HepG2 (cell line): Measurements from ENCODE around the gene BRCA1. TPM values are rescaled to one million over a fixed set of nuclear protein-coding genes. Genes with fewer than 3 reads are reported as not detected.

ENCODE experiments used
- ARID3A ChIP-seq: IDR thresholded peaks from 2 replicates; pipeline ENCODE4 v1.6.1; 2012; ENCODE audit warnings: low read depth, low read length, improper control_type of control experiment
- ETV5 ChIP-seq: IDR thresholded peaks from 2 replicates; pipeline ENCODE4 v1.6.1; 2018; ENCODE audit warnings: missing biosample characterization, missing genetic modification reagents, inconsistent platforms, borderline replicate concordance
- FOXA1 ChIP-seq, 2 experiments: fragments of 450-650 bp in 1 of 2; sonication (generic) in 1 of 2; formaldehyde crosslinking in 1 of 2; IDR thresholded peaks; 2 replicates each; pipeline versions ENCODE4 v1.4.0 to v1.6.1; 2016 to 2020; ENCODE audit warnings: missing genetic modification reagents in 1 of 2
- HNF1A ChIP-seq, 2 experiments: sonication (generic) in 1 of 2; formaldehyde crosslinking in 1 of 2; IDR thresholded peaks; 2 replicates each; pipeline versions ENCODE4 v1.4.0 to v1.6.1; 2016 to 2020; ENCODE audit warnings: borderline replicate concordance in 1 of 2, low read depth in 1 of 2, mild to moderate bottlenecking in 1 of 2, missing genetic modification reagents in 1 of 2
- HOXA3 ChIP-seq: sonication (generic); formaldehyde crosslinking; IDR thresholded peaks from 2 replicates; pipeline ENCODE4 v1.5.0; 2020; ENCODE audit warnings: missing genetic modification reagents
- KLF12 ChIP-seq: sonication (generic); formaldehyde crosslinking; IDR thresholded peaks from 2 replicates; pipeline ENCODE4 v1.4.0; 2020; ENCODE audit warnings: missing genetic modification reagents, borderline replicate concordance
- POLR2AphosphoS5 ChIP-seq: IDR thresholded peaks from 2 replicates; pipeline ENCODE4 v1.6.1; 2012; ENCODE audit warnings: low read depth, low read length
- SRF ChIP-seq: IDR thresholded peaks from 2 replicates; pipeline ENCODE4 v1.6.1; 2011; ENCODE audit warnings: mild to moderate bottlenecking, low read depth, low read length, moderate library complexity
- ZNF33A ChIP-seq: sonication (generic); formaldehyde crosslinking; IDR thresholded peaks from 2 replicates; pipeline ENCODE4 v1.5.1; 2020; ENCODE audit warnings: missing genetic modification reagents, mild to moderate bottlenecking, moderate library complexity, borderline replicate concordance
- polyA plus RNA-seq, 8 experiments: library from polyadenylated mRNA; depleted of rRNA in 3 of 8; stranded (reverse) in 7 of 8; unstranded in 1 of 8; fragments of >200 nt; fragmentation: Illumina TruSeq in 4 of 8; extraction: Trizol in 4 of 8; gene quantifications; 2 replicates each; pipeline versions ENCODE4 v1.2.1 to v1.2.3, GENCODE V29; 2011 to 2016; ENCODE audit warnings: low read depth in 4 of 8, missing spikeins in 1 of 8, mixed read lengths in 1 of 8; ENCODE audit not compliant: insufficient read depth in 1 of 8
- total RNA-seq, 5 experiments: library from RNA; depleted of rRNA; stranded (reverse); fragments of >200 nt; fragmentation: Illumina TruSeq; extraction: Trizol; gene quantifications; 2 replicates each; pipeline ENCODE4 v1.2.3, GENCODE V29; 2016; ENCODE audit warnings: low read depth in 1 of 5

Gene BRCA1
- total and polyA plus RNA-seq, 2 of the 13 experiments (the other 11 are each of a cell fraction or from before 2014, with no cell fraction given): 13.3 to 37.5 TPM

GRCh38 chr17:43010667-43011308, 114.4 kb downstream of the BRCA1 start (continued):
- no peak for TF ChIP-seq KLF12 (CRISPR knock-in tag)
- TF ChIP-seq ARID3A: peak; percentile 92
- peak; percentile 73 for TF ChIP-seq POLR2AphosphoS5
- no peak for TF ChIP-seq FOXA1 (IDR thresholded peaks at IDR 0.05)
- TF ChIP-seq FOXA1 (CRISPR knock-in tag; IDR thresholded peaks at IDR 0.05): peak; percentile 76
- TF ChIP-seq SRF: peak; percentile 17; the same call in 1 of the 2 replicates
- no peak; the same call in 1 of the 2 replicates for TF ChIP-seq HNF1A (IDR thresholded peaks at IDR 0.05; ENCODE audit: low read depth)
- no peak; the same call in 1 of the 2 replicates for TF ChIP-seq HNF1A (CRISPR knock-in tag; IDR thresholded peaks at IDR 0.05; ENCODE audit: borderline replicate concordance)
- peak; percentile 91 for TF ChIP-seq HOXA3 (CRISPR knock-in tag)
- peak; percentile 82; the same call in 1 of the 2 replicates for TF ChIP-seq ETV5 (CRISPR knock-in tag)
- TF ChIP-seq ZNF33A (CRISPR knock-in tag): peak; percentile 84; the same call in 1 of the 2 replicates
